ENCODE data around the gene PMM1.

GRCh38 chr22:41534219-41534618 is 55.4 kb downstream of the PMM1 start:
- TF ChIP-seq RXRA (IDR thresholded peaks at IDR 0.05; ENCODE audit: borderline replicate concordance, low read depth) = no peak
- TF ChIP-seq RCOR1 (IDR thresholded peaks at IDR 0.05; ENCODE audit: low read length) = no peak
- no peak for TF ChIP-seq TEAD4 (IDR thresholded peaks at IDR 0.05; ENCODE audit: borderline replicate concordance, insufficient read depth)
- no peak for TF ChIP-seq CTCF (IDR thresholded peaks at IDR 0.05)
- TF ChIP-seq SIN3A (IDR thresholded peaks at IDR 0.05; ENCODE audit: borderline replicate concordance, low read depth, low read length) = no peak
- TF ChIP-seq REST (IDR thresholded peaks at IDR 0.05; ENCODE audit: low read depth, low read length) = no peak
- no peak for TF ChIP-seq RAD21 (IDR thresholded peaks at IDR 0.05; ENCODE audit: low read length)
- no peak for TF ChIP-seq SMC3 (IDR thresholded peaks at IDR 0.05; ENCODE audit: low read depth, low read length)
- TF ChIP-seq MAX (IDR thresholded peaks at IDR 0.05; ENCODE audit: low read depth) = no peak
- no peak for TF ChIP-seq JUND (IDR thresholded peaks at IDR 0.05)
- no peak for TF ChIP-seq EZH2phosphoT487 (IDR thresholded peaks at IDR 0.05; ENCODE audit: borderline replicate concordance, low read depth)

Measured in SK-N-SH (cell line).